RWPE2 (cell line): Measurements from ENCODE around the gene RNU6-9.
"Not testable (repeated sequence)": the region's sequence is repeated elsewhere in the genome, so short reads cannot be mapped to it uniquely, and the experiment has no call there.

ENCODE experiments used
- ATAC-seq: fragments of 200-7000 bp; cut with Tn5 transposase; 3 replicates; pipeline ENCODE4 v1.9.1; 2021; ENCODE audit warnings: low read depth
- DNase-seq: peaks from one replicate; pipeline ENCODE4 v3.0.0-alpha.2; 2020; ENCODE audit warnings: low spot score
- H3K27ac ChIP-seq: fragments of 450-650 bp; 2 replicates; pipeline ENCODE4 v1.5.1; 2017; ENCODE audit warnings: mild to moderate bottlenecking; ENCODE audit not compliant: poor library complexity, severe bottlenecking
- H3K27me3 ChIP-seq: fragments of 250-450 bp; sonication (Bioruptor Pico); 2 replicates; pipeline ENCODE4 v1.5.1; 2021; ENCODE audit warnings: mild to moderate bottlenecking, moderate library complexity; ENCODE audit not compliant: insufficient read depth, poor library complexity, severe bottlenecking
- H3K36me3 ChIP-seq: fragments of 250-450 bp; sonication (Bioruptor Pico); 2 replicates; pipeline ENCODE4 v1.5.1; 2020; ENCODE audit warnings: low read depth, mild to moderate bottlenecking, moderate library complexity
- H3K4me1 ChIP-seq: fragments of 250-450 bp; sonication (Bioruptor Pico); 2 replicates; pipeline ENCODE4 v1.5.1; 2021; ENCODE audit warnings: mild to moderate bottlenecking, moderate library complexity; ENCODE audit not compliant: insufficient read depth, poor library complexity, severe bottlenecking
- H3K4me3 ChIP-seq: fragments of 250-450 bp; sonication (Bioruptor Pico); 2 replicates; pipeline ENCODE4 v1.5.1; 2021; ENCODE audit warnings: mild to moderate bottlenecking, moderate library complexity; ENCODE audit not compliant: severe bottlenecking
- H3K9me3 ChIP-seq: fragments of 250-450 bp; sonication (Bioruptor Pico); 2 replicates; pipeline ENCODE4 v1.5.1; 2021; ENCODE audit warnings: mild to moderate bottlenecking, moderate library complexity; ENCODE audit not compliant: severe bottlenecking
- TF ChIP-seq, protein P1 (sequence below): fragments of 450-650 bp; IDR thresholded peaks from one replicate; pipeline ENCODE4 v1.5.1; 2017; ENCODE audit warnings: mild to moderate bottlenecking, moderate library complexity; ENCODE audit not compliant: poor library complexity, severe bottlenecking

Gene RNU6-9

DNA sequence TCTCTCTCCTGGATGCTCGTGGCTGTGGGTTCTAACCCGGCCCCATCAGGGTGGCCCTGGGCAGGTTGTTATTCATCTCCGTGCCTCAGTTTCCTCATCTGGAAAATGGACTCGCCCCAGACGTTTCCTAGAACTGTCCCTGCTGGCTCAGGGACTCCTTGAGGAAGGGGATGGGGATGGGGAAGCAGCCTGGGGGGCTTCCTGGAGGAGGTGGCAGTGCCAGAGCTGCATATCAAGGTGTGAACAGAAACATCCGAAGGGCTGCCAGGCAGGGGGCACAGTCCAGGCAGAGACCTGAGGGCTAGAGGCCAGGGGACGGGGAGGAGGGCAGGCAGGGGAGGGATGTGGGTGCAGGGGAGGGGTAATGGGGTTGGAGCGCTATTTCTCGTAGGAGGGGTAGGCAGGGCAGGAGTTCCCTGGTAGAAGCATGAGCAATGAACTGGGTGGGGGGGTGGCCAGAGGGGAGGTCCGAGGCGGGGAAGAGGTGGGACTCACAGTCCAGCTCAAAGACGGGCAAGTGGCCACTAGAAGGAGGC is 44.8 kb upstream of the RNU6-9 start:
- no peak for DNase-seq
- H3K27ac ChIP-seq: no peak overlapping the region
- H3K27me3 ChIP-seq: peaks cover 46% of the 10 kb centered on the region

DNA sequence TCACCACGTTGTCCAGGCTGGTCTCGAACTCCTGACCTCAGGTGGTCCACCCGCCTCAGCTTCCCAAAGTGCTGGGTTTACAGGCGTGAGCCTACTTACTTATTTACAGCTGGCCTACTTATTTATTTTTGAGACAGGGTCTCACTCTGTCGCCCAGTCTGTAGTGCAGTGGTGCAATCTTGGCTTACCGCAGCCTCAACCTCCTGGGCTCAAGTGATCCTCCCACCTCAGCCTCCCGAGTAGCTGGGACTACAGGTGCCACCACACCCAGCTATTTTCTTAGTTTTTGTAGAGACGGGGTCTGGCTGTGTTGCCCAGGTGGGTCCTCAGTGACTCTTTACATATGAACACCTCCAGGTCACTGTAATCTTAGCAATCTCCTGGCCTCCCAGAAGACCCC is 44.1 kb upstream of the RNU6-9 start:
- H3K27me3 ChIP-seq: peaks cover 40% of the 10 kb centered on the region
- DNase-seq: not testable (repeated sequence)

More for the DNA sequence above, 44.8 kb upstream of the RNU6-9 start:
- Histone ChIP-seq H3K36me3 (no peaks in the 10 kb centered on the region), H3K9me3 (no peaks in the 10 kb centered on the region), H3K4me3 (no peak overlapping the region), H3K4me1 (no peaks in the 10 kb centered on the region)
- TF ChIP-seq, protein P1, sequence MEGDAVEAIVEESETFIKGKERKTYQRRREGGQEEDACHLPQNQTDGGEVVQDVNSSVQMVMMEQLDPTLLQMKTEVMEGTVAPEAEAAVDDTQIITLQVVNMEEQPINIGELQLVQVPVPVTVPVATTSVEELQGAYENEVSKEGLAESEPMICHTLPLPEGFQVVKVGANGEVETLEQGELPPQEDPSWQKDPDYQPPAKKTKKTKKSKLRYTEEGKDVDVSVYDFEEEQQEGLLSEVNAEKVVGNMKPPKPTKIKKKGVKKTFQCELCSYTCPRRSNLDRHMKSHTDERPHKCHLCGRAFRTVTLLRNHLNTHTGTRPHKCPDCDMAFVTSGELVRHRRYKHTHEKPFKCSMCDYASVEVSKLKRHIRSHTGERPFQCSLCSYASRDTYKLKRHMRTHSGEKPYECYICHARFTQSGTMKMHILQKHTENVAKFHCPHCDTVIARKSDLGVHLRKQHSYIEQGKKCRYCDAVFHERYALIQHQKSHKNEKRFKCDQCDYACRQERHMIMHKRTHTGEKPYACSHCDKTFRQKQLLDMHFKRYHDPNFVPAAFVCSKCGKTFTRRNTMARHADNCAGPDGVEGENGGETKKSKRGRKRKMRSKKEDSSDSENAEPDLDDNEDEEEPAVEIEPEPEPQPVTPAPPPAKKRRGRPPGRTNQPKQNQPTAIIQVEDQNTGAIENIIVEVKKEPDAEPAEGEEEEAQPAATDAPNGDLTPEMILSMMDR: no peak
- no peak for ATAC-seq

DNA sequence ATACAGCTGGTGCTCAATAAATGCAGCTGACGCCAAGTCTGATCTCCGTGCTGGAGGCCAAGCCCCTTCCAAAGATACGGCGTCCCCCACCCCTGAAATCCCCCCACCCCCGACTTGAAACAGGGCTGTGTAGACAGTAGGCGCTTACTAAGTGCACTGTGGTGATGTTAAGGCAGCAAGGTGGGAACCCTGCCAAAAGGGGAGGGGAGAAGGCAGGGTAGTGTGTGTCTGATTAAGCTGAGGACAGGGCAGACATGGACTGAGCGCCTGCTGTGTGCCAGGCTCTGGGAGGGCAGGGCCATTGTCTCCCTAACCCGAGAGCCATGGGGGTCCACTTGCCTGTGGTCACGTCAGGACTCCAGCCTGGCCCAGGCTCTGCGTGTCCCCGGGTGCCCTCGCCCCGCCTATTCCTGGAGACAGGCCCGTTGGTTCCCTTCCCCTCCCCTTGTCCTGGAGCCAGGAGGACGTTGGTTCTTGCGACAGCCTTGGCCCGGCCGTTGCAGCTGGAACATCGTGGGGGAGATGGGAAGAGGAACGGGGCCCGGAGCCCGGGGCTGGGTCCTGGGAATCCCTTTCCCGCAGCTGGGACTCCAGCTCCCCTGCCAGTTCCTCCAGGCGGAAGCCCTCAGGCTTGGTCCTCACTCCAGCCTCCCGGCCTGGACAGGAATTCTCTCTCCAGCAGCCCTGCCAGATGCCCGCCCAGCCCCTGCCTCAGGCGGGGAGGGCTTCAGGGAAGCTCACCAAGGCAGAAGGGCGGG is 42.9 kb upstream of the RNU6-9 start:
- Histone ChIP-seq H3K27me3 (peaks cover 30% of the 10 kb centered on the region), H3K4me3 (no peak overlapping the region), H3K9me3 (no peaks in the 10 kb centered on the region), H3K4me1 (no peaks in the 10 kb centered on the region), H3K27ac (no peak overlapping the region), H3K36me3 (no peaks in the 10 kb centered on the region)
- peak; percentile 56 for ATAC-seq
- DNase-seq: peak; percentile 64
- TF ChIP-seq, protein P1: no peak

More for the DNA sequence above, 44.1 kb upstream of the RNU6-9 start:
- H3K9me3 ChIP-seq, H3K4me1 ChIP-seq, H3K4me3 ChIP-seq, H3K36me3 ChIP-seq, H3K27ac ChIP-seq, ATAC-seq: not testable (repeated sequence)

DNA sequence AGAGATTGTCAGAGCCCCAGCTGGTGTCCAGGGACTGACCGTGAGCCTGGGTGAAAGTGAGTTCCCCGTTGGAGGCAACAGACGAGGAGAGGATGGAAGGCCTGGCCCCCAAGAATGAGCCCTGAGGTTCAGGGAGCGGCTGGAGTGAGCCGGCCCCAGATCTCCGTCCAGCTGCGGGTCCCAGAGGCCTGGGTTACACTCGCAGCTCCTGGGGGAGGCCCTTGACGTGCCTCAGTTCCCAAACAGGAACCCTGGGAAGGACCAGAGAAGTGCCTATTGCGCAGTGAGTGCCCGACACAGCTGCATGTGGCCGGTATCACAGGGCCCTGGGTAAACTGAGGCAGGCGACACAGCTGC is 42.3 kb upstream of the RNU6-9 start:
- no peak for DNase-seq
- Histone ChIP-seq H3K4me1 (no peaks in the 10 kb centered on the region), H3K9me3 (no peaks in the 10 kb centered on the region), H3K27ac (no peak overlapping the region), H3K4me3 (no peak overlapping the region), H3K27me3 (peaks cover 30% of the 10 kb centered on the region), H3K36me3 (no peaks in the 10 kb centered on the region)
- ATAC-seq: no peak; the same call in 2 of the 3 replicates
- TF ChIP-seq, protein P1: no peak

DNA sequence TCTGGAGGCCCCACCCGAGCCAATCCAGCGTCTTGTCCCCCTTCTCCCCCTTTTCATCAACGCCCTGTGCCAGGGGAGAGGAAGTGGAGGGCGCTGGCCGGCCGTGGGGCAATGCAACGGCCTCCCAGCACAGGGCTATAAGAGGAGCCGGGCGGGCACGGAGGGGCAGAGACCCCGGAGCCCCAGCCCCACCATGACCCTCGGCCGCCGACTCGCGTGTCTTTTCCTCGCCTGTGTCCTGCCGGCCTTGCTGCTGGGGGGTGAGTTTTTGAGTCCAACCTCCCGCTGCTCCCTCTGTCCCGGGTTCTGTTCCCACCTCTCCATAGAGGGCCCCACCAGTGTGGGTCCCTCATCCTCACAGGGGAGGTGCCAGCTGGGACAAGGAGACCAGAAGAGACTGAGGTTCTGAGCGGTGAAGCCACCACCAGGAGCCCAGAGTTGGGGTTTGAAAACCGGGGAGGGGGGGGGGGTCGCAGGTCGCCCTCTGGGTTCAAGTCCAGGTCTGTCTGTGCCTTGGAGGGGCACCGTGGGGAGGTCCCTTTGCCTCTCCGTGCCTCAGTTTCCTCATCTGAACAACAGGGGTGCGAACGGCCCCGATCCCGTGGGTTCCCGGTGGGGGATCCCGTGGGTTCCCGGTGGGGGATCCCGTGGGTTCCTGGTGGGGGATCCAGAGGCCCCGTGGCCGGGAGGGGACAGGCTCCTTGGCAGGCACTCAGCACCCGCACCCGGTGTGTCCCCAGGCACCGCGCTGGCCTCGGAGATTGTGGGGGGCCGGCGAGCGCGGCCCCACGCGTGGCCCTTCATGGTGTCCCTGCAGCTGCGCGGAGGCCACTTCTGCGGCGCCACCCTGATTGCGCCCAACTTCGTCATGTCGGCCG is 40.9 kb upstream of the RNU6-9 start, which contains the start of gene ELANE:
TSS of gene ELANE (plus strand) at position 168 of the 878 bp plus-strand sequence. CDS start at position 194, 26 bp downstream.
- Histone ChIP-seq H3K4me1 (no peaks in the 10 kb centered on the region), H3K4me3 (no peak within 1 kb of the TSS), H3K9me3 (no peaks in the 10 kb centered on the region), H3K27me3 (peaks cover 22% of the 10 kb centered on the region), H3K36me3 (no peaks in the 10 kb centered on the region), H3K27ac (no peak within 1 kb of the TSS)
- peak; percentile 63 for DNase-seq
- no peak for ATAC-seq
- TF ChIP-seq, protein P1: no peak
